Prostate gland (tissue), 2 donors: ENCODE results near the gene PCDHA5. TPM values are rescaled to one million over a fixed set of nuclear protein-coding genes. Genes with fewer than 3 reads are reported as not detected.
A peak's percentile ranks its signal among the peaks of the same experiment; 100 is the strongest.
"Not testable (repeated sequence)": the region's sequence is repeated elsewhere in the genome, so short reads cannot be mapped to it uniquely, and the experiment has no call there.

Experiments used
- DNase-seq: peaks from one replicate; pipeline ENCODE4 v3.0.0-alpha.2; 2019; ENCODE audit warnings: low spot score
- H3K27ac ChIP-seq, 2 donors: fragments of 200-600 bp; sonication (generic); 2 replicates each; pipeline ENCODE4 v1.5.1; 2017 to 2019
- H3K27me3 ChIP-seq: fragments of 200-600 bp; sonication (generic); replicated peaks from 2 replicates; pipeline ENCODE4 v1.5.1; 2019; ENCODE audit not compliant: insufficient read depth
- H3K36me3 ChIP-seq, 2 donors: fragments of 200-600 bp; sonication (generic); 1 replicate in 1 of 2; 2 replicates in 1 of 2; pipeline versions ENCODE4 v1.5.1 to v1.8.1; 2017 to 2019
- H3K4me1 ChIP-seq: fragments of 200-600 bp; sonication (generic); replicated peaks from 2 replicates; pipeline ENCODE4 v1.5.1; 2019
- H3K4me3 ChIP-seq, 2 donors: fragments of 200-600 bp; sonication (generic); 2 replicates each; pipeline ENCODE4 v1.5.1; 2017 to 2019
- H3K9me3 ChIP-seq: fragments of 200-600 bp; sonication (generic); 2 replicates; pipeline ENCODE4 v1.5.1; 2017
- CTCF ChIP-seq, 4 experiments: fragments of 200-600 bp in 2 of 4; fragments of 450-650 bp in 2 of 4; sonication (generic) in 2 of 4; IDR thresholded peaks; 1 replicate in 3 of 4; 2 replicates in 1 of 4; pipeline ENCODE4 v1.5.1; 2016 to 2019; ENCODE audit warnings: antibody characterized with exemption in 4 of 4, mild to moderate bottlenecking in 2 of 4, moderate library complexity in 2 of 4
- POLR2A ChIP-seq: fragments of 450-650 bp; IDR thresholded peaks from one replicate; pipeline ENCODE4 v1.6.1; 2016; ENCODE audit warnings: antibody characterized with exemption, mild to moderate bottlenecking
- POLR2AphosphoS5 ChIP-seq: sonication (generic); formaldehyde crosslinking; IDR thresholded peaks from one replicate; pipeline ENCODE4 v1.6.1; 2017; ENCODE audit warnings: antibody characterized with exemption
- WGBS: methylation state at CpG from one replicate; pipeline ENCODE4 v1.1.5; 2018; 5-methylcytosine and 5-hydroxymethylcytosine counted together
- intact Hi-C: fragments of 100-400 bp; cut with DNase I; formaldehyde crosslinking; loops from one replicate; pipeline ENCODE4 v1.14.2; 2022
- total RNA-seq, 2 donors: library from RNA; depleted of rRNA; stranded (reverse); fragments of >200 nt; gene quantifications; one replicate each; pipeline ENCODE4 v1.1.0, GENCODE V29; 2016

PCDHA5 gene
- total RNA-seq, 2 donors from 2014 or later = 0.14 TPM; not detected in 1

DNA sequence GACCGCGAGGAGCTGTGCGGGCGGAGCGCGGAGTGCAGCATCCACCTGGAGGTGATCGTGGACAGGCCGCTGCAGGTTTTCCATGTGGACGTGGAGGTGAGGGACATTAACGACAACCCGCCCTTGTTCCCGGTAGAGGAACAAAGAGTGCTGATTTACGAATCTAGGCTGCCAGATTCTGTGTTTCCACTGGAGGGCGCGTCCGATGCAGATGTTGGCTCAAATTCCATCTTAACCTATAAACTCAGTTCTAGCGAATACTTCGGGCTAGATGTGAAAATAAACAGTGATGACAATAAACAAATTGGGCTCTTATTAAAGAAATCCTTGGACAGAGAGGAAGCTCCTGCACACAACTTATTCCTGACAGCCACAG lies 6.9 kb downstream of the PCDHA5 start:
- Histone ChIP-seq H3K36me3 (no peaks in the 10 kb centered on the region), H3K27me3 (peaks cover 2% of the 10 kb centered on the region), H3K9me3 (no peaks in the 10 kb centered on the region), H3K4me1 (no peaks in the 10 kb centered on the region), H3K4me3 (peak overlapping the region in 1 of 2 donors; percentile 14), H3K27ac (no peak overlapping the region)
- intact Hi-C loops = no loop called here
- WGBS = 21% methylated on average over 18 of the region's 18 CpGs
- TF ChIP-seq POLR2A (no peak), POLR2AphosphoS5 (no peak), CTCF (IDR thresholded peaks at IDR 0.05) (no peak)
- no peak for DNase-seq

DNA sequence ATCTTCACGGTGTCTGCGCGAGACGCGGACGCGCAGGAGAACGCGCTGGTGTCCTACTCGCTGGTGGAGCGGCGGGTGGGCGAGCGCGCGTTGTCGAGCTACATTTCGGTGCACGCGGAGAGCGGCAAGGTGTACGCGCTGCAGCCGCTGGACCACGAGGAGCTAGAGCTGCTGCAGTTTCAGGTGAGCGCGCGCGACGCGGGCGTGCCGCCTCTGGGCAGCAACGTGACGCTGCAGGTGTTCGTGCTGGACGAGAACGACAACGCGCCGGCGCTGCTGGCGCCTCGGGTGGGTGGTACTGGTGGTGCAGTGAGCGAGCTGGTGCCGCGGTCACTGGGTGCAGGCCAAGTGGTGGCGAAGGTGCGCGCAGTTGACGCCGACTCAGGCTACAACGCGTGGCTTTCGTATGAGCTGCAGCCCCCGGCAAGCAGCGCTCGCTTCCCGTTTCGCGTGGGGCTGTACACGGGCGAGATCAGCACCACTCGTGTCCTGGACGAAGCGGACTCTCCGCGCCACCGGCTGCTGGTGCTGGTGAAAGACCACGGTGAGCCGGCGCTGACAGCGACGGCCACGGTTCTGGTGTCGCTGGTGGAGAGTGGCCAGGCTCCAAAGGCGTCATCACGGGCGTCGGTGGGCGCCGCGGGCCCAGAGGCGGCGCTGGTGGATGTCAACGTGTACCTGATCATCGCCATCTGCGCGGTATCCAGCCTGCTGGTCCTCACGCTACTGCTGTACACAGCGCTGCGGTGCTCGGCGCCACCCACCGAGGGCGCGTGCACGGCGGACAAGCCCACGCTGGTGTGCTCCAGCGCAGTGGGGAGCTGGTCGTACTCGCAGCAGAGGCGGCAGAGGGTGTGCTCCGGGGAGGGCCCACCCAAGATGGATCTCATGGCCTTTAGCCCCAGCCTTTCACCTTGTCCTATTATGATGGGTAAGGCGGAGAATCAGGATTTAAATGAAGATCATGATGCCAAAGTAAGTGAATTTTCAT lies 8.4 kb downstream of the PCDHA5 start:
- H3K36me3 ChIP-seq, H3K9me3 ChIP-seq, H3K4me3 ChIP-seq, intact Hi-C loops, H3K4me1 ChIP-seq, H3K27me3 ChIP-seq, H3K27ac ChIP-seq, DNase-seq: not testable (repeated sequence)
- 38% methylated on average over 74 of the region's 106 CpGs for WGBS

- H3K9me3 ChIP-seq = no peaks in the 10 kb centered on the region
- 14% methylated on average over 8 of the region's 8 CpGs for WGBS
- intact Hi-C loops = no loop called here
- no peak within 1 kb of the TSS for H3K4me3 ChIP-seq
- H3K4me1 ChIP-seq = no peaks in the 10 kb centered on the region
- H3K36me3 ChIP-seq = no peaks in the 10 kb centered on the region
- DNase-seq = no peak
- H3K27me3 ChIP-seq = peaks cover 4% of the 10 kb centered on the region
- no peak within 1 kb of the TSS for H3K27ac ChIP-seq
- TF ChIP-seq POLR2AphosphoS5 (no peak), CTCF (IDR thresholded peaks at IDR 0.05) (no peak), POLR2A (no peak)
These were observed 12.6 kb downstream of the PCDHA5 start, which contains the start of gene PCDHA7 for GRCh38 chr5:140833993-140834392. PCDHA7 (plus strand) TSS chr5:140834269; CDS start chr5:140834384, 115 bp downstream.

DNA sequence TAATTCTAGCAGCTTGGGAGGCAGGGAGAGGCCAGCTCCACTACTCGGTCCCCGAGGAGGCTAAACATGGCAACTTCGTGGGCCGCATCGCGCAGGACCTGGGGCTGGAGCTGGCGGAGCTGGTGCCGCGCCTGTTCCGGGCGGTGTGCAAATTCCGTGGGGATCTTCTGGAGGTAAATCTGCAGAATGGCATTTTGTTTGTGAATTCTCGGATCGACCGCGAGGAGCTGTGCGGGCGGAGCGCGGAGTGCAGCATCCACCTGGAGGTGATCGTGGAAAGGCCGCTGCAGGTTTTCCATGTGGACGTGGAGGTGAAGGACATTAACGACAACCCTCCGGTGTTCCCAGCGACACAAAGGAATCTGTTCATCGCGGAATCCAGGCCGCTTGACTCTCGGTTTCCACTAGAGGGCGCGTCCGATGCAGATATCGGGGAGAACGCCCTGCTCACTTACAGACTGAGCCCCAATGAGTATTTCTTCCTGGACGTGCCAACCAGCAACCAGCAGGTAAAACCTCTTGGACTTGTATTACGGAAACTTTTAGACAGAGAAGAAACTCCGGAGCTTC lies 13.1 kb downstream of the PCDHA5 start:
- DNase-seq, H3K36me3 ChIP-seq, H3K4me3 ChIP-seq, H3K27me3 ChIP-seq, H3K4me1 ChIP-seq, intact Hi-C loops, H3K27ac ChIP-seq, H3K9me3 ChIP-seq: not testable (repeated sequence)
- 12% methylated on average over 25 of the region's 38 CpGs for WGBS

DNA sequence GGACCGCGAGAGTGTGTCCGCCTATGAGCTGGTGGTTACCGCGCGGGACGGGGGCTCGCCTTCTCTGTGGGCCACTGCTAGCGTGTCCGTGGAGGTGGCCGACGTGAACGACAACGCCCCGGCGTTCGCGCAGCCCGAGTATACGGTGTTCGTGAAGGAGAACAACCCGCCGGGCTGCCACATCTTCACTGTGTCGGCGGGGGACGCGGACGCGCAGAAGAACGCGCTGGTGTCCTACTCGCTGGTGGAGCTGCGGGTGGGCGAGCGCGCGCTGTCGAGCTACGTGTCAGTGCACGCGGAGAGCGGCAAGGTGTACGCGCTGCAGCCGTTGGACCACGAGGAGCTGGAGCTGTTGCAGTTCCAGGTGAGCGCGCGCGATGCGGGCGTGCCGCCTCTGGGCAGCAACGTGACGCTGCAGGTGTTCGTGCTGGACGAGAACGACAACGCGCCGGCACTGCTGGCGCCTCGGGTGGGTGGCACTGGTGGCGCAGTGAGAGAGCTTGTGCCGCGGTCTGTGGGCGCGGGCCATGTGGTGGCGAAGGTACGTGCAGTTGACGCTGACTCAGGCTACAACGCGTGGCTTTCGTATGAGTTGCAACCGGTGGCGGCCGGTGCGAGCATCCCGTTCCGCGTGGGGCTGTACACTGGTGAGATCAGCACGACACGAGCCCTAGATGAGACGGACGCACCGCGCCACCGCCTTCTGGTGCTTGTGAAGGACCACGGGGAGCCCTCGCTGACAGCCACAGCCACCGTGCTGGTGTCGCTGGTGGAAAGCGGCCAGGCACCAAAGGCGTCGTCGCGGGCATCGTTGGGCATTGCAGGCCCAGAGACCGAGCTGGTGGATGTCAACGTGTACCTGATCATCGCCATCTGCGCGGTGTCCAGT lies 14.5 kb downstream of the PCDHA5 start:
- H3K27me3 ChIP-seq = peaks cover 4% of the 10 kb centered on the region
- H3K4me1 ChIP-seq = no peaks in the 10 kb centered on the region
- TF ChIP-seq POLR2AphosphoS5 = no peak
- TF ChIP-seq CTCF (IDR thresholded peaks at IDR 0.05) = no peak
- no peak for TF ChIP-seq POLR2A
- no peaks in the 10 kb centered on the region for H3K36me3 ChIP-seq
- WGBS = 47% methylated on average over 84 of the region's 103 CpGs
- H3K9me3 ChIP-seq = no peaks in the 10 kb centered on the region
- no peak overlapping the region for H3K27ac ChIP-seq
- intact Hi-C loops = no loop called here
- H3K4me3 ChIP-seq = no peak overlapping the region
- DNase-seq = no peak
